ENCODE measurements around the gene MATN4. TPM values are rescaled to one million over a fixed set of nuclear protein-coding genes. Genes with fewer than 3 reads are reported as not detected.
A peak's percentile ranks its signal among the peaks of the same experiment; 100 is the strongest.
"Not testable (repeated sequence)": the region's sequence is repeated elsewhere in the genome, so short reads cannot be mapped to it uniquely, and the experiment has no call there.

MATN4 gene
- under 1 TPM; 0.08 TPM for polyA plus RNA-seq

GRCh38 chr20:45308117-45308778 lies at the start of gene MATN4:
Gene MATN4 (minus strand): TSS chr20:45308299. CDS start chr20:45305582, 2,717 bp downstream.
- H3K9me3 ChIP-seq (ENCODE audit: control insufficient read depth in 2 of 2, insufficient read depth in 1 of 2, low read depth in 1 of 2, low read length in 1 of 2) = peaks cover 0 to 2% of the 10 kb centered on the region in 2 donors
- peaks cover 2% of the 10 kb centered on the region in 2 donors for H3K27me3 ChIP-seq (ENCODE audit: control insufficient read depth in 1 of 2, insufficient read depth in 2 of 2, low read length in 2 of 2)
- H3K27ac ChIP-seq (ENCODE audit: low read depth in 2 of 2, low read length in 1 of 2) = no peak within 1 kb of the TSS
- 26 to 30% methylated on average over 20 of the region's 20 CpGs for WGBS, 2 donors
- H3K4me3 ChIP-seq (ENCODE audit: low read depth in 1 of 2, low read length in 2 of 2) = no peak within 1 kb of the TSS
- no peaks in the 10 kb centered on the region for H3K36me3 ChIP-seq (ENCODE audit: control insufficient read depth in 2 of 2, insufficient read depth in 2 of 2, low read length in 1 of 2)
- H3K4me1 ChIP-seq (ENCODE audit: control insufficient read depth in 2 of 2, insufficient read depth in 2 of 2, low read length in 1 of 2) = peaks cover 3 to 10% of the 10 kb centered on the region in 2 donors

- Histone ChIP-seq H3K27ac (ENCODE audit: low read depth in 2 of 2, low read length in 1 of 2) (peak overlapping the region; percentile 16 to 40), H3K4me1 (ENCODE audit: control insufficient read depth in 2 of 2, insufficient read depth in 2 of 2, low read length in 1 of 2) (peaks cover 0 to 7% of the 10 kb centered on the region in 2 donors), H3K9me3 (ENCODE audit: control insufficient read depth in 2 of 2, insufficient read depth in 1 of 2, low read depth in 1 of 2, low read length in 1 of 2) (no peaks in the 10 kb centered on the region), H3K36me3 (ENCODE audit: control insufficient read depth in 2 of 2, insufficient read depth in 2 of 2, low read length in 1 of 2) (no peaks in the 10 kb centered on the region), H3K4me3 (ENCODE audit: low read depth in 1 of 2, low read length in 2 of 2) (no peak overlapping the region), H3K27me3 (ENCODE audit: control insufficient read depth in 1 of 2, insufficient read depth in 2 of 2, low read length in 2 of 2) (no peaks in the 10 kb centered on the region)
- WGBS, 2 donors = 49 to 62% methylated on average over 5 of the region's 5 CpGs
Observed at GRCh38 chr20:45355209-45356084, 47.3 kb upstream of the MATN4 start.

GRCh38 chr20:45354423-45355208 lies 46.5 kb upstream of the MATN4 start:
- Histone ChIP-seq H3K27ac (ENCODE audit: low read depth in 2 of 2, low read length in 1 of 2) (peak overlapping the region in 1 of 2 donors; percentile 40), H3K9me3 (ENCODE audit: control insufficient read depth in 2 of 2, insufficient read depth in 1 of 2, low read depth in 1 of 2, low read length in 1 of 2) (no peaks in the 10 kb centered on the region), H3K4me1 (ENCODE audit: control insufficient read depth in 2 of 2, insufficient read depth in 2 of 2, low read length in 1 of 2) (peaks cover 0 to 7% of the 10 kb centered on the region in 2 donors), H3K27me3 (ENCODE audit: control insufficient read depth in 1 of 2, insufficient read depth in 2 of 2, low read length in 2 of 2) (no peaks in the 10 kb centered on the region), H3K4me3 (ENCODE audit: low read depth in 1 of 2, low read length in 2 of 2) (no peak overlapping the region), H3K36me3 (ENCODE audit: control insufficient read depth in 2 of 2, insufficient read depth in 2 of 2, low read length in 1 of 2) (no peaks in the 10 kb centered on the region)
- WGBS, 2 donors = 65 to 73% methylated on average over 9 of the region's 9 CpGs

GRCh38 chr20:45353746-45354145 lies 45.6 kb upstream of the MATN4 start:
- H3K27me3 ChIP-seq (ENCODE audit: control insufficient read depth in 1 of 2, insufficient read depth in 2 of 2, low read length in 2 of 2) = no peaks in the 10 kb centered on the region

GRCh38 chr20:45352729-45353128 lies 44.6 kb upstream of the MATN4 start:
- Histone ChIP-seq H3K4me1 (ENCODE audit: control insufficient read depth in 2 of 2, insufficient read depth in 2 of 2, low read length in 1 of 2) (peaks cover 0 to 3% of the 10 kb centered on the region in 2 donors), H3K27me3 (ENCODE audit: control insufficient read depth in 1 of 2, insufficient read depth in 2 of 2, low read length in 2 of 2) (no peaks in the 10 kb centered on the region), H3K4me3 (ENCODE audit: low read depth in 1 of 2, low read length in 2 of 2) (no peak overlapping the region), H3K27ac (ENCODE audit: low read depth in 2 of 2, low read length in 1 of 2) (no peak overlapping the region), H3K9me3 (ENCODE audit: control insufficient read depth in 2 of 2, insufficient read depth in 1 of 2, low read depth in 1 of 2, low read length in 1 of 2) (no peaks in the 10 kb centered on the region), H3K36me3 (ENCODE audit: control insufficient read depth in 2 of 2, insufficient read depth in 2 of 2, low read length in 1 of 2) (no peaks in the 10 kb centered on the region)
- WGBS, 2 donors = 84 to 88% methylated on average over 3 of the region's 3 CpGs

More at GRCh38 chr20:45353746-45354145, 45.6 kb upstream of the MATN4 start:
- H3K9me3 ChIP-seq (ENCODE audit: control insufficient read depth in 2 of 2, insufficient read depth in 1 of 2, low read depth in 1 of 2, low read length in 1 of 2) = no peaks in the 10 kb centered on the region
- H3K36me3 ChIP-seq (ENCODE audit: control insufficient read depth in 2 of 2, insufficient read depth in 2 of 2, low read length in 1 of 2) = no peaks in the 10 kb centered on the region
- H3K27ac ChIP-seq (ENCODE audit: low read depth in 2 of 2, low read length in 1 of 2) = no peak overlapping the region
- H3K4me1 ChIP-seq (ENCODE audit: control insufficient read depth in 2 of 2, insufficient read depth in 2 of 2, low read length in 1 of 2) = peaks cover 0 to 7% of the 10 kb centered on the region in 2 donors
- WGBS, 2 donors = 92% methylated on average over 1 of the region's 1 CpG
- H3K4me3 ChIP-seq (ENCODE audit: low read depth in 1 of 2, low read length in 2 of 2) = no peak overlapping the region

- not testable (repeated sequence) for H3K27ac ChIP-seq (ENCODE audit: low read depth in 2 of 2, low read length in 1 of 2); H3K4me3 ChIP-seq (ENCODE audit: low read depth in 1 of 2, low read length in 2 of 2); H3K36me3 ChIP-seq (ENCODE audit: control insufficient read depth in 2 of 2, insufficient read depth in 2 of 2, low read length in 1 of 2); H3K4me1 ChIP-seq (ENCODE audit: control insufficient read depth in 2 of 2, insufficient read depth in 2 of 2, low read length in 1 of 2); H3K9me3 ChIP-seq (ENCODE audit: control insufficient read depth in 2 of 2, insufficient read depth in 1 of 2, low read depth in 1 of 2, low read length in 1 of 2); H3K27me3 ChIP-seq (ENCODE audit: control insufficient read depth in 1 of 2, insufficient read depth in 2 of 2, low read length in 2 of 2)
- 93 to 96% methylated on average over 10 of the region's 10 CpGs for WGBS, 2 donors
Observed at GRCh38 chr20:45350795-45351194, 42.7 kb upstream of the MATN4 start.

- H3K9me3 ChIP-seq (ENCODE audit: control insufficient read depth in 2 of 2, insufficient read depth in 1 of 2, low read depth in 1 of 2, low read length in 1 of 2) = no peaks in the 10 kb centered on the region
- H3K27me3 ChIP-seq (ENCODE audit: control insufficient read depth in 1 of 2, insufficient read depth in 2 of 2, low read length in 2 of 2) = no peaks in the 10 kb centered on the region
- 37 to 59% methylated on average over 1 of the region's 1 CpG for WGBS, 2 donors
- H3K27ac ChIP-seq (ENCODE audit: low read depth in 2 of 2, low read length in 1 of 2) = no peak overlapping the region
- no peak overlapping the region for H3K4me3 ChIP-seq (ENCODE audit: low read depth in 1 of 2, low read length in 2 of 2)
- no peaks in the 10 kb centered on the region for H3K36me3 ChIP-seq (ENCODE audit: control insufficient read depth in 2 of 2, insufficient read depth in 2 of 2, low read length in 1 of 2)
- H3K4me1 ChIP-seq (ENCODE audit: control insufficient read depth in 2 of 2, insufficient read depth in 2 of 2, low read length in 1 of 2) = peaks cover 0 to 2% of the 10 kb centered on the region in 2 donors
Observed at GRCh38 chr20:45350217-45350616, 42.1 kb upstream of the MATN4 start.

GRCh38 chr20:45347936-45348778 lies 40.1 kb upstream of the MATN4 start, which contains the start of gene SDC4:
Gene SDC4 (minus strand): TSS chr20:45348424. CDS start chr20:45348384, 40 bp downstream.
- no peaks in the 10 kb centered on the region for H3K9me3 ChIP-seq (ENCODE audit: control insufficient read depth in 2 of 2, insufficient read depth in 1 of 2, low read depth in 1 of 2, low read length in 1 of 2)
- H3K27me3 ChIP-seq (ENCODE audit: control insufficient read depth in 1 of 2, insufficient read depth in 2 of 2, low read length in 2 of 2) = no peaks in the 10 kb centered on the region
- 1% methylated on average over 54 to 77 of the region's 77 CpGs for WGBS, 2 donors
- peak within 1 kb of the TSS; percentile 89 to 98 for H3K27ac ChIP-seq (ENCODE audit: low read depth in 2 of 2, low read length in 1 of 2)
- peak within 1 kb of the TSS; percentile 77 to 86 for H3K4me3 ChIP-seq (ENCODE audit: low read depth in 1 of 2, low read length in 2 of 2)
- H3K4me1 ChIP-seq (ENCODE audit: control insufficient read depth in 2 of 2, insufficient read depth in 2 of 2, low read length in 1 of 2) = peaks cover 2 to 10% of the 10 kb centered on the region in 2 donors
- H3K36me3 ChIP-seq (ENCODE audit: control insufficient read depth in 2 of 2, insufficient read depth in 2 of 2, low read length in 1 of 2) = no peaks in the 10 kb centered on the region

Data from esophagus (tissue), 2 donors.